NB4 (cell line): ENCODE measurements around the gene H2AZ1.
"Not testable (repeated sequence)": the region's sequence is repeated elsewhere in the genome, so short reads cannot be mapped to it uniquely, and the experiment has no call there.

ENCODE experiments used
- DNase-seq: peaks from one replicate; pipeline ENCODE4 v3.0.0; 2010; ENCODE audit warnings: low read depth
- H3K4me3 ChIP-seq: one replicate; pipeline ENCODE4 v1.5.1; 2011; ENCODE audit warnings: mild to moderate bottlenecking, low read depth, low read length, moderate library complexity
- CTCF ChIP-seq: IDR thresholded peaks from one replicate; pipeline ENCODE4 v1.5.1; 2012; ENCODE audit warnings: low read depth, low read length
- MAX ChIP-seq: IDR thresholded peaks from 2 replicates; pipeline ENCODE4 v1.6.1; 2011; ENCODE audit warnings: low read depth, low read length
- MYC ChIP-seq: IDR thresholded peaks from 2 replicates; pipeline ENCODE4 v1.6.1; 2011; ENCODE audit warnings: low read depth, low read length
- POLR2A ChIP-seq: IDR thresholded peaks from 2 replicates; pipeline ENCODE4 v1.6.1; 2011; ENCODE audit warnings: mild to moderate bottlenecking; ENCODE audit not compliant: insufficient read length; ENCODE audit errors: extremely low read depth

Gene H2AZ1

GRCh38 chr4:99965173-99965572, 15.1 kb upstream of the H2AZ1 start:
- no peak for DNase-seq
- TF ChIP-seq CTCF (no peak), POLR2A (no peak), MYC (no peak), MAX (no peak)
- H3K4me3 ChIP-seq, result no peak overlapping the region

- no peak for DNase-seq
- TF ChIP-seq MYC (no peak), POLR2A (no peak), CTCF (no peak), MAX (no peak)
- no peak overlapping the region for H3K4me3 ChIP-seq
These were observed 11.6 kb upstream of the H2AZ1 start for GRCh38 chr4:99961711-99962110.

GRCh38 chr4:99960648-99961047, 10.6 kb upstream of the H2AZ1 start:
- no peak for DNase-seq
- no peak overlapping the region for H3K4me3 ChIP-seq
- TF ChIP-seq MAX (no peak), CTCF (no peak), MYC (no peak), POLR2A (no peak)

GRCh38 chr4:99958207-99958606, 8.1 kb upstream of the H2AZ1 start:
- DNase-seq, H3K4me3 ChIP-seq: not testable (repeated sequence)

GRCh38 chr4:99950913-99951254, 809 bp upstream of the H2AZ1 start:
- TF ChIP-seq MYC (no peak), POLR2A (no peak), CTCF (no peak), MAX (no peak)

GRCh38 chr4:99949034-99949998, 759 bp downstream of the H2AZ1 start:
- DNase-seq, result peak; percentile 95
- TF ChIP-seq MYC (peak; percentile 78; the same call in 1 of the 2 replicates), POLR2A (peak; percentile 15), CTCF (peak; percentile 71), MAX (peak; percentile 79)
- peak overlapping the region; percentile 91 for H3K4me3 ChIP-seq

More at GRCh38 chr4:99950913-99951254, 809 bp upstream of the H2AZ1 start:
- H3K4me3 ChIP-seq, result peak overlapping the region; percentile 88
- DNase-seq, result no peak
